Neural cell (in vitro differentiated cells): ENCODE data around the gene SAMD4A. TPM values are rescaled to one million over a fixed set of nuclear protein-coding genes. Genes with fewer than 3 reads are reported as not detected.

Experiments
- H2AFZ ChIP-seq: fragments of 200-600, 300-800 bp; sonication (generic), shearing (Covaris generic); 2 replicates; pipeline ENCODE4 v1.6.0; 2014; ENCODE audit warnings: low read depth, mild to moderate bottlenecking, antibody characterized with exemption, low read length, moderate library complexity
- H3F3A ChIP-seq: fragments of 200-600 bp; shearing (Covaris generic); 2 replicates; pipeline ENCODE4 v1.6.1; 2016; ENCODE audit warnings: mild to moderate bottlenecking, moderate library complexity, mixed read lengths, antibody characterized with exemption, low read length; ENCODE audit not compliant: insufficient read depth, poor library complexity, severe bottlenecking
- H3K27ac ChIP-seq: fragments of 200-600, 300-800 bp; sonication (generic), shearing (Covaris generic); 2 replicates; pipeline ENCODE4 v1.5.1; 2014; ENCODE audit warnings: mild to moderate bottlenecking, low read length, moderate library complexity
- H3K27me3 ChIP-seq: fragments of 300-800, 200-600 bp; sonication (generic), shearing (Covaris generic); 2 replicates; pipeline ENCODE4 v1.6.0; 2014; ENCODE audit warnings: mild to moderate bottlenecking, low read depth, low read length, moderate library complexity; ENCODE audit not compliant: insufficient read depth
- H3K36me3 ChIP-seq: fragments of 300-800, 200-600 bp; sonication (generic), shearing (Covaris generic); 2 replicates; pipeline ENCODE4 v1.5.1; 2014; ENCODE audit warnings: mild to moderate bottlenecking, antibody characterized with exemption, low read length, moderate library complexity; ENCODE audit not compliant: insufficient read depth
- H3K4me2 ChIP-seq: fragments of 300-800, 200-600 bp; sonication (generic), shearing (Covaris generic); 2 replicates; pipeline ENCODE4 v1.6.0; 2014; ENCODE audit warnings: mild to moderate bottlenecking, low read length
- H3K4me3 ChIP-seq: fragments of 300-800, 200-600 bp; sonication (generic), shearing (Covaris generic); 2 replicates; pipeline ENCODE4 v1.5.1; 2014; ENCODE audit warnings: mild to moderate bottlenecking, low read length, moderate library complexity
- H3K79me2 ChIP-seq: fragments of 200-600 bp; shearing (Covaris generic); replicated peaks from 2 replicates; pipeline ENCODE4 v1.6.0; 2014; ENCODE audit warnings: mild to moderate bottlenecking, low read length, moderate library complexity; ENCODE audit not compliant: insufficient read depth
- H3K9ac ChIP-seq: fragments of 300-800, 200-600 bp; sonication (generic), shearing (Covaris generic); 2 replicates; pipeline ENCODE4 v1.6.1; 2016; ENCODE audit warnings: mild to moderate bottlenecking, low read length, mixed read lengths
- H3K9me2 ChIP-seq: fragments of 200-600 bp; shearing (Covaris generic); 2 replicates; pipeline ENCODE4 v1.6.1; 2016; ENCODE audit warnings: mild to moderate bottlenecking, low read length, mixed read lengths; ENCODE audit not compliant: insufficient read depth
- H3K9me3 ChIP-seq: fragments of 200-600, 300-800 bp; sonication (generic), shearing (Covaris generic); 2 replicates; pipeline ENCODE4 v1.6.1; 2016; ENCODE audit warnings: mild to moderate bottlenecking, mixed run types, low read length, moderate library complexity, mixed read lengths
- H4K20me1 ChIP-seq: fragments of 200-600 bp; shearing (Covaris generic); 2 replicates; pipeline ENCODE4 v1.6.1; 2016; ENCODE audit warnings: mild to moderate bottlenecking, mixed run types; ENCODE audit not compliant: insufficient read depth
- EP300 ChIP-seq: fragments of 450-650 bp; conservative IDR thresholded peaks from 2 replicates; pipeline ENCODE4 v1.6.1; 2014; ENCODE audit warnings: antibody characterized with exemption, mild to moderate bottlenecking, moderate library complexity; ENCODE audit not compliant: poor library complexity, severe bottlenecking
- EZH2 ChIP-seq: fragments of 200-600, 300-800 bp; shearing (Covaris generic), sonication (generic); IDR thresholded peaks from 2 replicates; pipeline ENCODE4 v1.6.1; 2014; ENCODE audit warnings: antibody characterized with exemption, low read length, borderline replicate concordance, mild to moderate bottlenecking; ENCODE audit not compliant: insufficient read depth, poor library complexity, severe bottlenecking
- MXI1 ChIP-seq: fragments of 450-650 bp; conservative IDR thresholded peaks from 2 replicates; pipeline ENCODE4 v1.6.1; 2014; ENCODE audit warnings: antibody characterized with exemption, mild to moderate bottlenecking; ENCODE audit not compliant: poor library complexity, severe bottlenecking
- POLR2AphosphoS5 ChIP-seq: IDR thresholded peaks from 2 replicates; pipeline ENCODE4 v1.6.1; 2012
- RAD21 ChIP-seq: fragments of 450-650 bp; conservative IDR thresholded peaks from 2 replicates; pipeline ENCODE4 v1.6.1; 2014; ENCODE audit warnings: antibody characterized with exemption, mild to moderate bottlenecking, moderate library complexity
- SMC3 ChIP-seq: fragments of 450-650 bp; conservative IDR thresholded peaks from 2 replicates; pipeline ENCODE4 v1.6.1; 2014; ENCODE audit warnings: antibody characterized with exemption, mild to moderate bottlenecking, moderate library complexity; ENCODE audit not compliant: poor library complexity
- TAF1 ChIP-seq: IDR thresholded peaks from 2 replicates; pipeline ENCODE4 v1.6.1; 2012; ENCODE audit warnings: low read depth
- polyA plus RNA-seq: library from polyadenylated mRNA; depleted of rRNA; stranded (reverse); fragments of >200 nt; gene quantifications from 2 replicates; pipeline ENCODE4 v1.2.3, GENCODE V29; 2014
- TF ChIP-seq, protein P1 (sequence below): IDR thresholded peaks from 2 replicates; pipeline ENCODE4 v1.6.1; 2012; ENCODE audit warnings: borderline replicate concordance
- TF ChIP-seq, protein P2 (sequence below): fragments of 450-650 bp; IDR thresholded peaks from 2 replicates; pipeline ENCODE4 v1.5.1; 2014; ENCODE audit warnings: antibody characterized with exemption, mild to moderate bottlenecking, moderate library complexity; ENCODE audit not compliant: poor library complexity, severe bottlenecking

Gene SAMD4A
- polyA plus RNA-seq, 1 donor from 2014 or later = 1.0 TPM

DNA sequence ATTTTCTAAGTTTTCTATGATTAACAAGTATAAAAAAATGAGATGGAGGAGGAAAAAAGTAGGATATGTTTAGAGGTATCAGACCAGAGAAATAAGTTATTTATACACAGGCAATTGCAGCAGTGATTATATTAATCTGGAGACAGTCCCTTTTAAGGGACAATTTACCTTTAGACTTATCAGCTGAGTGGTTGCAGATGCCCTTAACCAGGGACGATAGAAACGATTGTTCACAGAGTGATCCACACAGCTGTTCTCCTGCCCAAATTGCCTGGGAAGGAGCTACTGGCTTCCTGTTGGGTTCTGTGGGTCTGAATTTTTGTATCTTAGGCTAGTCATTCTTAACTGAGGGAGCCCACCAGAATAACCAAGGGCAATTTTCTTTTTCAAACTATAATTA, 269.3 kb downstream of the SAMD4A start:
- Histone ChIP-seq H3K4me3 (no peak overlapping the region), H3K27ac (no peak overlapping the region), H3K9me3 (no peaks in the 10 kb centered on the region), H3K9ac (no peak overlapping the region), H3F3A (no peaks in the 10 kb centered on the region), H3K27me3 (no peaks in the 10 kb centered on the region), H4K20me1 (no peaks in the 10 kb centered on the region), H3K36me3 (no peaks in the 10 kb centered on the region), H3K9me2 (no peaks in the 10 kb centered on the region), H3K79me2 (no peaks in the 10 kb centered on the region), H2AFZ (no peak overlapping the region), H3K4me2 (no peak overlapping the region)
- TF ChIP-seq, protein P1, sequence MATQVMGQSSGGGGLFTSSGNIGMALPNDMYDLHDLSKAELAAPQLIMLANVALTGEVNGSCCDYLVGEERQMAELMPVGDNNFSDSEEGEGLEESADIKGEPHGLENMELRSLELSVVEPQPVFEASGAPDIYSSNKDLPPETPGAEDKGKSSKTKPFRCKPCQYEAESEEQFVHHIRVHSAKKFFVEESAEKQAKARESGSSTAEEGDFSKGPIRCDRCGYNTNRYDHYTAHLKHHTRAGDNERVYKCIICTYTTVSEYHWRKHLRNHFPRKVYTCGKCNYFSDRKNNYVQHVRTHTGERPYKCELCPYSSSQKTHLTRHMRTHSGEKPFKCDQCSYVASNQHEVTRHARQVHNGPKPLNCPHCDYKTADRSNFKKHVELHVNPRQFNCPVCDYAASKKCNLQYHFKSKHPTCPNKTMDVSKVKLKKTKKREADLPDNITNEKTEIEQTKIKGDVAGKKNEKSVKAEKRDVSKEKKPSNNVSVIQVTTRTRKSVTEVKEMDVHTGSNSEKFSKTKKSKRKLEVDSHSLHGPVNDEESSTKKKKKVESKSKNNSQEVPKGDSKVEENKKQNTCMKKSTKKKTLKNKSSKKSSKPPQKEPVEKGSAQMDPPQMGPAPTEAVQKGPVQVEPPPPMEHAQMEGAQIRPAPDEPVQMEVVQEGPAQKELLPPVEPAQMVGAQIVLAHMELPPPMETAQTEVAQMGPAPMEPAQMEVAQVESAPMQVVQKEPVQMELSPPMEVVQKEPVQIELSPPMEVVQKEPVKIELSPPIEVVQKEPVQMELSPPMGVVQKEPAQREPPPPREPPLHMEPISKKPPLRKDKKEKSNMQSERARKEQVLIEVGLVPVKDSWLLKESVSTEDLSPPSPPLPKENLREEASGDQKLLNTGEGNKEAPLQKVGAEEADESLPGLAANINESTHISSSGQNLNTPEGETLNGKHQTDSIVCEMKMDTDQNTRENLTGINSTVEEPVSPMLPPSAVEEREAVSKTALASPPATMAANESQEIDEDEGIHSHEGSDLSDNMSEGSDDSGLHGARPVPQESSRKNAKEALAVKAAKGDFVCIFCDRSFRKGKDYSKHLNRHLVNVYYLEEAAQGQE = no peak
- TF ChIP-seq, protein P2, sequence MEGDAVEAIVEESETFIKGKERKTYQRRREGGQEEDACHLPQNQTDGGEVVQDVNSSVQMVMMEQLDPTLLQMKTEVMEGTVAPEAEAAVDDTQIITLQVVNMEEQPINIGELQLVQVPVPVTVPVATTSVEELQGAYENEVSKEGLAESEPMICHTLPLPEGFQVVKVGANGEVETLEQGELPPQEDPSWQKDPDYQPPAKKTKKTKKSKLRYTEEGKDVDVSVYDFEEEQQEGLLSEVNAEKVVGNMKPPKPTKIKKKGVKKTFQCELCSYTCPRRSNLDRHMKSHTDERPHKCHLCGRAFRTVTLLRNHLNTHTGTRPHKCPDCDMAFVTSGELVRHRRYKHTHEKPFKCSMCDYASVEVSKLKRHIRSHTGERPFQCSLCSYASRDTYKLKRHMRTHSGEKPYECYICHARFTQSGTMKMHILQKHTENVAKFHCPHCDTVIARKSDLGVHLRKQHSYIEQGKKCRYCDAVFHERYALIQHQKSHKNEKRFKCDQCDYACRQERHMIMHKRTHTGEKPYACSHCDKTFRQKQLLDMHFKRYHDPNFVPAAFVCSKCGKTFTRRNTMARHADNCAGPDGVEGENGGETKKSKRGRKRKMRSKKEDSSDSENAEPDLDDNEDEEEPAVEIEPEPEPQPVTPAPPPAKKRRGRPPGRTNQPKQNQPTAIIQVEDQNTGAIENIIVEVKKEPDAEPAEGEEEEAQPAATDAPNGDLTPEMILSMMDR = no peak
- no peak for TF ChIP-seq POLR2AphosphoS5
- TF ChIP-seq SMC3 = no peak
- TF ChIP-seq EZH2 = no peak
- TF ChIP-seq RAD21 = no peak
- TF ChIP-seq EP300 = no peak
- no peak for TF ChIP-seq TAF1
- no peak for TF ChIP-seq MXI1

DNA sequence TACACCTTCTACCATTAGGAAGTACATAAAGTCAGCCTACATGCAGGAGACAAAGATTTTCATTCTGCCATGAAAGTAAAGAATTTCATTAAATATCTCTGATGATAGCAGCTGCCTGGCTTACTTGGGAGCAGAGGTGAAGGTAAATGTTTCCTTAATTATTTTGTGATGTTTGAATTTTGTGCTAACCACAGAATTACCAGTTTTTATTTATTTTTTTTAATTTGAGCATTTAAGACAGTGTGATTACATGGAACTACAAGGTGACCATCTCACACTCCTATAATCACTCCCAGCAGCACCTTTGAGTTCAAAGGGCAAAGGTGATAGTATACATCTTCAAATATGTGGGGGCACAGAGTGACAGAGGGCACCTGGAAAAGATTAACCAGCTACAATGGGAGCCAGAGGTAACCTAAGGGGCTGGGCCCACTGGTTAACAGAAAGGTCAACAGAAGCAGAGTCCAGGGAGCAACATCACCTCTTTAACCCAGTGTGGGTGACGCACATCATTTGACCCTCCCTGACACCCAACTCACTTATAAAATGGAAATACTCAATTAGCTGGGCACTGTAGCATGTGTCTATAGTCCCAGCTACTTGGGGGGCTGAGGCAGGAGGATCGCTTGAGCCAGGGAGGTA, 270.7 kb downstream of the SAMD4A start:
- Histone ChIP-seq H3K36me3 (no peaks in the 10 kb centered on the region), H2AFZ (no peak overlapping the region), H4K20me1 (no peaks in the 10 kb centered on the region), H3K27me3 (no peaks in the 10 kb centered on the region), H3K9ac (no peak overlapping the region), H3K4me2 (no peak overlapping the region), H3K9me2 (no peaks in the 10 kb centered on the region), H3K9me3 (no peaks in the 10 kb centered on the region), H3K79me2 (no peaks in the 10 kb centered on the region), H3K27ac (no peak overlapping the region), H3K4me3 (no peak overlapping the region), H3F3A (no peaks in the 10 kb centered on the region)
- no peak for TF ChIP-seq RAD21
- TF ChIP-seq EP300 = no peak
